ENCODE data around the gene BEX4.
"Not testable (repeated sequence)": the region's sequence is repeated elsewhere in the genome, so short reads cannot be mapped to it uniquely, and the experiment has no call there.

BEX4 gene, protein sequence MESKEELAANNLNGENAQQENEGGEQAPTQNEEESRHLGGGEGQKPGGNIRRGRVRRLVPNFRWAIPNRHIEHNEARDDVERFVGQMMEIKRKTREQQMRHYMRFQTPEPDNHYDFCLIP

DNA sequence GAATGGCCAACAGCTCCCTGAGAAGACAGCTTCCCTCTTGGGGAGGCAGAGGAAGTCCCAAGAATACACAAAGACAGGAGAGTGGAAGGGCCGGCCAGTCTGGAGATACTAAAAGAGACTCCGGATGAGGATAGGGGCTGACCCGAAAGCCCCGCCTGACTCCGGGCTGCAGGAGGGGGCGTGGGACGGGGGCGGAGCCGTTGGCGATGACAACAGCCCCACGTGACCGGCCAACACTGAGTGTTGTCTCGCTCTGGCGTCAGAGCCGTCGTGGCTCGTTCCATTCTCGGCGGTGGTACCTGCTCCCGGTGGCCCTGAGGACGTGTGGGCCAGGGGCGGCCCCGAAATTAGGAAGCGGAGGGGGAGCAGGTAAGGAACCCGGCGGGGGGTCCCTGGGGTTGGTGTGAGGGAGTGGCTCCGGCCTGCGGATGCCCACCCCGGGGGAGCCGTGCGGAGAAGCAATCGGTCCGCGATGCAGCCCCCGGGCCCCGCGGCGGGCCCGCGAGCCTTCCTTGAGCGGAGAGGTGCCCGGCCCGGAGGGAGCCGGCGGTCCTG is at the start of gene BEX4:
Gene BEX4 (plus strand): TSS at position 239 of the 555 bp plus-strand sequence. CDS start 1,046 bp downstream, outside the sequence.
- H3K4me2 ChIP-seq (ENCODE audit: low read length), result no peak within 1 kb of the TSS

DNA sequence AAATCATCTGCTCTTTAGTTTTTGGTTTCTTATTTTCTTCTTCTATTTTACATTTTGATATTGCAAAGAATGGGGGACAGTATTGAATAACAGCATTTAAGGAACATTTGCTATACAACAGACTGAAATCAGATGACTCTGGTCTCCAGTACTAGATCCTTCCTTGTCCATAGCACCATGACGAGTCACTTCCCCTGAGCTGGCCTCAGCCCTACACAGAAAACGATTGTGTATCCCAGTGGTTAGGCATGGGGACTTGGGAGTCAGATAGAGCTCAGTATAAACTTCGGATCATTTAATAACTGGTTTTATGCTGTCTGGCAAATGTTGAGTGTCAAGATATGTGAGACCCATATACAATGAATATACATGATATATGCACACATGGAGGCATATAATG is 44.7 kb upstream of the BEX4 start:
- Histone ChIP-seq H3K4me1 (ENCODE audit: control insufficient read depth, low read length) (no peaks in the 10 kb centered on the region), H3K9me3 (ENCODE audit: control insufficient read depth, insufficient read depth, low read length) (no peaks in the 10 kb centered on the region), H3K27me3 (ENCODE audit: control insufficient read depth, low read length) (no peaks in the 10 kb centered on the region), H3K4me2 (ENCODE audit: low read length) (no peak overlapping the region), H3K4me3 (ENCODE audit: low read length) (no peak overlapping the region), H3F3A (ENCODE audit: control insufficient read depth, insufficient read depth) (no peaks in the 10 kb centered on the region), H4K20me1 (ENCODE audit: control insufficient read depth, insufficient read depth, low read depth, low read length) (no peaks in the 10 kb centered on the region), H3K9me2 (replicated peaks; ENCODE audit: control insufficient read depth, low read length) (no peaks in the 10 kb centered on the region), H3K36me3 (ENCODE audit: control insufficient read depth, low read length) (no peaks in the 10 kb centered on the region), H3K27ac (ENCODE audit: low read depth, low read length) (no peak overlapping the region), H3K79me2 (ENCODE audit: control insufficient read depth, low read length) (no peaks in the 10 kb centered on the region)
- TF ChIP-seq, protein P1, sequence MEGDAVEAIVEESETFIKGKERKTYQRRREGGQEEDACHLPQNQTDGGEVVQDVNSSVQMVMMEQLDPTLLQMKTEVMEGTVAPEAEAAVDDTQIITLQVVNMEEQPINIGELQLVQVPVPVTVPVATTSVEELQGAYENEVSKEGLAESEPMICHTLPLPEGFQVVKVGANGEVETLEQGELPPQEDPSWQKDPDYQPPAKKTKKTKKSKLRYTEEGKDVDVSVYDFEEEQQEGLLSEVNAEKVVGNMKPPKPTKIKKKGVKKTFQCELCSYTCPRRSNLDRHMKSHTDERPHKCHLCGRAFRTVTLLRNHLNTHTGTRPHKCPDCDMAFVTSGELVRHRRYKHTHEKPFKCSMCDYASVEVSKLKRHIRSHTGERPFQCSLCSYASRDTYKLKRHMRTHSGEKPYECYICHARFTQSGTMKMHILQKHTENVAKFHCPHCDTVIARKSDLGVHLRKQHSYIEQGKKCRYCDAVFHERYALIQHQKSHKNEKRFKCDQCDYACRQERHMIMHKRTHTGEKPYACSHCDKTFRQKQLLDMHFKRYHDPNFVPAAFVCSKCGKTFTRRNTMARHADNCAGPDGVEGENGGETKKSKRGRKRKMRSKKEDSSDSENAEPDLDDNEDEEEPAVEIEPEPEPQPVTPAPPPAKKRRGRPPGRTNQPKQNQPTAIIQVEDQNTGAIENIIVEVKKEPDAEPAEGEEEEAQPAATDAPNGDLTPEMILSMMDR (IDR thresholded peaks at IDR 0.05; ENCODE audit: low read depth, low read length, poor library complexity, severe bottlenecking), result no peak
- TF ChIP-seq EZH2phosphoT487 (IDR thresholded peaks at IDR 0.05; ENCODE audit: borderline replicate concordance, low read length), result no peak

More for the DNA sequence above, at the start of gene BEX4:
- Histone ChIP-seq H3K27ac (ENCODE audit: low read depth, low read length) (no peak within 1 kb of the TSS), H3K4me1 (ENCODE audit: control insufficient read depth, low read length) (no peaks in the 10 kb centered on the region), H3K4me3 (ENCODE audit: low read length) (no peak within 1 kb of the TSS), H3K9me2 (replicated peaks; ENCODE audit: control insufficient read depth, low read length) (no peaks in the 10 kb centered on the region), H4K20me1 (ENCODE audit: control insufficient read depth, insufficient read depth, low read depth, low read length) (no peaks in the 10 kb centered on the region), H3K79me2 (ENCODE audit: control insufficient read depth, low read length) (no peaks in the 10 kb centered on the region), H3K36me3 (ENCODE audit: control insufficient read depth, low read length) (no peaks in the 10 kb centered on the region), H3K9me3 (ENCODE audit: control insufficient read depth, insufficient read depth, low read length) (no peaks in the 10 kb centered on the region), H3F3A (ENCODE audit: control insufficient read depth, insufficient read depth) (no peaks in the 10 kb centered on the region), H3K27me3 (ENCODE audit: control insufficient read depth, low read length) (no peaks in the 10 kb centered on the region)
- TF ChIP-seq, protein P1 (IDR thresholded peaks at IDR 0.05; ENCODE audit: low read depth, low read length, poor library complexity, severe bottlenecking), result no peak
- no peak for TF ChIP-seq EZH2phosphoT487 (IDR thresholded peaks at IDR 0.05; ENCODE audit: borderline replicate concordance, low read length)

DNA sequence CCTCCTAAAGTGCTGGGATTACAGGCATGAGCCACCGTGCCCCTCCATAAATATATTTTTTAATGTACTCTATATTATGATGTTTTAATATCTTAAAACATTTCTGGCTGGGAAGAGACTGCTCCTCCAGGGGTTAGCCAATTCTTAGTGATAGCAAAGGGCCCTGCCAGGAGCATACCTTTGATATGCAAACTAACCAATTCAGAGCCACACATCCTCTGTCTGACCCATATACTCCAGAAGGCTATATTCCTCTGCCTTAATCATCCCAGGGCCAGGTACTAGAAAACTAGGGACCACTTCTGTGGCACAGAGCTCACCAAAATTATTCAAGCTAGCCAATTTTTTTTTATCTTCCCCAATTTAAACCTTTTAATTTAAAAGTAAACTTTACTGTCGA is 43.6 kb upstream of the BEX4 start:
- Histone ChIP-seq H3K4me2 (ENCODE audit: low read length) (no peak overlapping the region), H3K27me3 (ENCODE audit: control insufficient read depth, low read length) (no peaks in the 10 kb centered on the region), H3F3A (ENCODE audit: control insufficient read depth, insufficient read depth) (no peaks in the 10 kb centered on the region), H3K4me1 (ENCODE audit: control insufficient read depth, low read length) (no peaks in the 10 kb centered on the region), H3K27ac (ENCODE audit: low read depth, low read length) (no peak overlapping the region), H3K4me3 (ENCODE audit: low read length) (no peak overlapping the region), H3K9me2 (replicated peaks; ENCODE audit: control insufficient read depth, low read length) (no peaks in the 10 kb centered on the region), H4K20me1 (ENCODE audit: control insufficient read depth, insufficient read depth, low read depth, low read length) (no peaks in the 10 kb centered on the region), H3K79me2 (ENCODE audit: control insufficient read depth, low read length) (no peaks in the 10 kb centered on the region), H3K9me3 (ENCODE audit: control insufficient read depth, insufficient read depth, low read length) (no peaks in the 10 kb centered on the region), H3K36me3 (ENCODE audit: control insufficient read depth, low read length) (no peaks in the 10 kb centered on the region)
- TF ChIP-seq, protein P1 (IDR thresholded peaks at IDR 0.05; ENCODE audit: low read depth, low read length, poor library complexity, severe bottlenecking), result no peak
- no peak for TF ChIP-seq EZH2phosphoT487 (IDR thresholded peaks at IDR 0.05; ENCODE audit: borderline replicate concordance, low read length)

DNA sequence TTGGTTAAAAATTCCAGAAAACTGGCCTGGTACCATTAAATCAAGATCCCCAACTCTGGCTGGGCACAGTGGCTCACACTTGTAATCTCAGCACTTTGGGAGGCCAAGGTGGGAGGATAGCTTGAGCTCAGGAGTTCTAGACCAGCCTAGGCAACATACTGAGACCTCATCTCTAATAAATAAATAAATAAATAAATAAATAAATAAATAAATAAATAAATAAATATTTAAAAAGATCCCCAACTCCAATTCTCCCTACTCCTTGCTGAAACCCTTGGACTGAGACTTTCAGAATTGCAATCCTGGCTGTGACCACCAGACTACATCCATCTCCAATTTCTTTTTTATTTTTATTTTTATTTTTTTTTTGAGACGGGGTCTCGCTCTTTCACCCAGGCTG is 39.7 kb upstream of the BEX4 start:
- H3F3A ChIP-seq (ENCODE audit: control insufficient read depth, insufficient read depth); H4K20me1 ChIP-seq (ENCODE audit: control insufficient read depth, insufficient read depth, low read depth, low read length); H3K9me2 ChIP-seq (replicated peaks; ENCODE audit: control insufficient read depth, low read length); H3K27ac ChIP-seq (ENCODE audit: low read depth, low read length); H3K4me3 ChIP-seq (ENCODE audit: low read length); H3K79me2 ChIP-seq (ENCODE audit: control insufficient read depth, low read length); H3K4me1 ChIP-seq (ENCODE audit: control insufficient read depth, low read length); H3K9me3 ChIP-seq (ENCODE audit: control insufficient read depth, insufficient read depth, low read length); H3K36me3 ChIP-seq (ENCODE audit: control insufficient read depth, low read length); H3K27me3 ChIP-seq (ENCODE audit: control insufficient read depth, low read length); H3K4me2 ChIP-seq (ENCODE audit: low read length): not testable (repeated sequence)
